Activated T-helper 2 cell treated with anti-CD3 and anti-CD28 coated beads, Interferon-gamma antibody, Interleukin-2, Interleukin-4, amounts not matched to agents 10 μg/mL and 5 μg/mL and 100 μg/mL, durations not matched to agents 14 hours and 24 hours and 36 hours (primary cell): ENCODE data around the gene TPP1. TPM values are rescaled to one million over a fixed set of nuclear protein-coding genes. Genes with fewer than 3 reads are reported as not detected.

Experiments used
- DNase-seq: peaks from one replicate; pipeline ENCODE4 v3.0.0; 2021; ENCODE audit warnings: low spot score
- H3K27ac Mint-ChIP-seq: one replicate; pipeline ENCODE4 v1.8.0; 2021; ENCODE audit warnings: mixed read lengths
- H3K27me3 Mint-ChIP-seq: one replicate; pipeline ENCODE4 v1.8.0; 2021; ENCODE audit warnings: low read depth, mixed read lengths
- H3K36me3 Mint-ChIP-seq: one replicate; pipeline ENCODE4 v1.8.0; 2021; ENCODE audit warnings: low read depth, mixed read lengths
- H3K4me1 Mint-ChIP-seq: one replicate; pipeline ENCODE4 v1.8.0; 2021; ENCODE audit warnings: low read depth, mixed read lengths
- H3K4me3 Mint-ChIP-seq: one replicate; pipeline ENCODE4 v1.8.0; 2021; ENCODE audit warnings: low read depth, mild to moderate bottlenecking, moderate library complexity, mixed read lengths
- H3K9me3 Mint-ChIP-seq: one replicate; pipeline ENCODE4 v1.8.0; 2021; ENCODE audit warnings: mixed read lengths
- intact Hi-C: fragments of 100-400 bp; cut with micrococcal nuclease; formaldehyde crosslinking; loops from one replicate; pipeline ENCODE4 v1.15.1; 2023
- total RNA-seq: library from RNA; stranded (reverse); gene quantifications from 2 replicates; pipeline ENCODE4 v1.2.3, GENCODE V29; 2022

Gene TPP1
- total RNA-seq, 1 donor from 2014 or later = 39.1 TPM

DNA sequence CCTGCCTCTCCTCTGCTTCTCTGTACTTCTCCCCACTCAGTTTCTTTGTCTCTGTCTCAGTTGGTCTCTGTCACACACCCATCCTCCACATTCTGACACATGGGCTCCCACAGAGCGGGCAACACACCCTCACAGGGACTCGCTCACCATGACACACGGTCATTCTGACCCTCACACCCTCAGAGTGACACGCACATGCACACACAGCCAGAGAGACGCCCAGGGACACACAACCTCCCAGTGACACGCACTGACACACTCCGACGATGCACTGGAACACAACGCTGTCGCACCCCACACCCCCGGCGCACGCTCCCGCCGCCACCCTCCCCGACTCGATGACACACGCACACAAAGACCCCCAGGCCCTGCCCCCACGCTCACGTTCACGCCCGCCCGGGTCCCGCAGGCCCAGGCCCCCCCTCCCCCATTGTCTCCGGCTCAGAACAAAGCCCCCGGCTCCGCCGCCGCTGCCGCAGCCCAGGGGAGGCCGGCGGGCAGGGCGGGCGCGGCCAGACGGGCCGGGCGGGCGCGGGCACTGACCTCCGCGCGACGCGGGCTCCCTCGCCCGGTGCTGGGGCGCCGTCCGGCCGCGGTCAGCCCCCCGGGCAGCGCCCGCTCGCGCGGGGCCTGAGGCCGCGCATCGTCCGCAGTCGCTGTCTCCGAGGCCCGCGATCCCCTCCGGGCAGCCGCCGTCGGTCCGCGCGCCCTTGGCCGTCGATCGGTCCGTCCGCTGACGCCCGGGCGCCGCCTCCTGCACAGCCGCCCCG, 36.0 kb upstream of the TPP1 start:
- Mint-ChIP-seq H3K36me3 (peaks cover 3% of the 10 kb centered on the region), H3K4me3 (no peak overlapping the region), H3K4me1 (peaks cover 3% of the 10 kb centered on the region), H3K27ac (no peak overlapping the region), H3K9me3 (no peaks in the 10 kb centered on the region), H3K27me3 (peaks cover 16% of the 10 kb centered on the region)
- DNase-seq = no peak
- intact Hi-C loops = no loop called here

DNA sequence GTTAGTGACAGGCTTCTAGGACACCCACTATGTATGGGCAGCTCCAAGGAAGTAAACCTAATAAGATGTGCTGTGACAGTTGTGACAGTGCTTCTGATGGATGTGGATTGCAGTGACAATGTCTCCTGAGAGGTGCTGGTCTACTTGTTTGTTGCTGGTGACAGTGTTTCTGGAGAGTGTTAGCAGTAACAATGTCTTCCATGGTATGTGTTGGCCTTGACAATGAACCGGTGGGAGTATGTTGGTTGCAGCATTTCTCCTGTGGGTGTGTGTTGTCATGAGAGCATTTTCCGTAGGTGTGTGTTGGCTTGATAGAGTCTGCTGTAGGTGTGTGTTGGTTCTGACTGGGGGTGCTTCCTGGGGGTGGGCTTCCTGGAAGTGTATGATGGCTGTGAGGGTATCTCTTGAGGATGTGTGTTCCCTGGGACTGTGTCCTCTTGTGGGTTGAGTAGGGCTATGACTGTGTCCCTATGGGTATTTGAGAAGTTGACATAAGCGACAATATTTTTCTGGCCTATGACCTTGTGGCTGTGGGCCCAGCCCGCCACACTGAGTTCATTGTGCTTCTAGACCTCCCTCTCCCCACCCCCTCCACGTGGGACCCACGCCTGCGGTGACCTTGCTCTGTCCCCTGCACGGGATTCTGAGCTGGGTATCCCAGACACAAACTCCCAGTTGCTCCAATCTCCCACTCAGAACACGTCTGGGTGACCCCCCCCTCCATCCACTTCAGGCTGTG, 35.2 kb upstream of the TPP1 start:
- no peaks in the 10 kb centered on the region for H3K9me3 Mint-ChIP-seq
- intact Hi-C loops = no loop called here
- peaks cover 16% of the 10 kb centered on the region for H3K27me3 Mint-ChIP-seq
- no peak overlapping the region for H3K4me3 Mint-ChIP-seq
- no peak for DNase-seq
- peaks cover 3% of the 10 kb centered on the region for H3K36me3 Mint-ChIP-seq
- no peak overlapping the region for H3K27ac Mint-ChIP-seq
- H3K4me1 Mint-ChIP-seq = peaks cover 3% of the 10 kb centered on the region

DNA sequence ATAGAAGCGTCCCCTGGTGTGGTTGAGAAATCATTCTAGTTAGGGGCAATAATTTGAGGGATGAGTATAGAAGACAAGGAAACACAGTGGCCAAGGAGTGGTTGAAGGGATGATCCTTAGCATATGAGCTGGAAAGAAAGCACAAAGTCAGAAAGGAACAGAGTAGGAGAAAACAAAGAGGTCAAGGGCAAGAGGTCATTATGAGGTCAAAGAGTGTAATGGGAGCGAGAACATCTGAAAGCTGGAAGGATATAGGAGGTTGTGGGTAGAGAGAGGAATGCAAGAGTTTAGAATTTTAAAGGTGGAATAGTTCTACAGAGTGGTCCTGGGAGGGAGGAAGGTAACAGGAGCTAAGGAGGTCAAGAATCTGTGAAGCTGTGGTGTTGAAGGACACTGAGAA, 34.4 kb upstream of the TPP1 start:
- Mint-ChIP-seq H3K9me3 (no peaks in the 10 kb centered on the region), H3K36me3 (peaks cover 3% of the 10 kb centered on the region), H3K4me3 (no peak overlapping the region), H3K4me1 (peaks cover 3% of the 10 kb centered on the region), H3K27ac (no peak overlapping the region), H3K27me3 (peaks cover 16% of the 10 kb centered on the region)
- no peak for DNase-seq
- intact Hi-C loops = loop anchor here (2.0 kb wide), 1 partner anchor 13 kb away; no protein-coding TSS in a partner anchor

DNA sequence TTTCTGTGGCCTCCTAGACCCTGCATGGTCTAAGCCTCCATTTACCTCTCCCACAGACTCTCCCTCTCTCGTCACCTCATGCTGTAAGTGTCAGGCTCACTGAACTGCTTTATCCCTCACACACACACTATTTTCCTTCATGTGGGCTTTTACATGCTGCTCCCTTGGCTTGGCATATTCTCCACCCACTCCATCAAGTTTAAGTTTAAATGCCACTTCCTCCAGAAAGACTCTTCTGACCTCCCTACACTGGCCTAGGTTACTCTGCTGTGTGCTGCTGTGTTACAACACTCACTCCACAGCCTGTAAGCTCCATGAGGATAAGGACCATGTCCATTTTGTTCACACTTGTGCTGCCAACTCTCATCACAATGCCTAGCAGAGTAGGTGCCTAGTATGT, 33.9 kb upstream of the TPP1 start:
- intact Hi-C loops = loop anchor here (2.0 kb wide), 1 partner anchor 14 kb away; no protein-coding TSS in a partner anchor
- peaks cover 16% of the 10 kb centered on the region for H3K27me3 Mint-ChIP-seq
- no peak overlapping the region for H3K27ac Mint-ChIP-seq
- H3K9me3 Mint-ChIP-seq = no peaks in the 10 kb centered on the region
- H3K4me3 Mint-ChIP-seq = no peak overlapping the region
- peaks cover 3% of the 10 kb centered on the region for H3K36me3 Mint-ChIP-seq
- DNase-seq = no peak
- peaks cover 3% of the 10 kb centered on the region for H3K4me1 Mint-ChIP-seq

DNA sequence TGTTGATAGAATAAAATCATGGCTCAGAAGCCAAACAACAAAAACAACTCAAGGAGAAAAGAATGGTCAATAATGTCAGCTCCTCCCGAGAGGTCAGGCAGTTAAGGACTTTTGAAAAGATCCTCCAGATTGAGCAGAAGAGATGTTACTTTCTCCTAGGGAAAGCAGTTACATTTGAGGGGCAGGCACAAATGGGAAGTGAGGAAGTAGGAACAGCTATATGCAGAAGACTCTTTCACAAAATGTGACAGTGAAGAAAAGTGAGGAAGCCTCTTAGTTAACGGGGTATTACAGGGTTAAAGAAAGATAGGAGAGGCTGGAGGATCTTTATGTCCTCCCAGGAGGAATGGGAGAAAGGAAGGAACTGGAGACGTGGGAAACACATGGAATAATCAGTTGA, 33.0 kb upstream of the TPP1 start:
- intact Hi-C loops = loop anchor here (2.0 kb wide), 1 partner anchor 15 kb away; no protein-coding TSS in a partner anchor
- DNase-seq = no peak
- H3K27me3 Mint-ChIP-seq = peaks cover 13% of the 10 kb centered on the region
- H3K4me1 Mint-ChIP-seq = peaks cover 3% of the 10 kb centered on the region
- no peaks in the 10 kb centered on the region for H3K9me3 Mint-ChIP-seq
- H3K4me3 Mint-ChIP-seq = no peak overlapping the region
- peaks cover 3% of the 10 kb centered on the region for H3K36me3 Mint-ChIP-seq
- no peak overlapping the region for H3K27ac Mint-ChIP-seq

DNA sequence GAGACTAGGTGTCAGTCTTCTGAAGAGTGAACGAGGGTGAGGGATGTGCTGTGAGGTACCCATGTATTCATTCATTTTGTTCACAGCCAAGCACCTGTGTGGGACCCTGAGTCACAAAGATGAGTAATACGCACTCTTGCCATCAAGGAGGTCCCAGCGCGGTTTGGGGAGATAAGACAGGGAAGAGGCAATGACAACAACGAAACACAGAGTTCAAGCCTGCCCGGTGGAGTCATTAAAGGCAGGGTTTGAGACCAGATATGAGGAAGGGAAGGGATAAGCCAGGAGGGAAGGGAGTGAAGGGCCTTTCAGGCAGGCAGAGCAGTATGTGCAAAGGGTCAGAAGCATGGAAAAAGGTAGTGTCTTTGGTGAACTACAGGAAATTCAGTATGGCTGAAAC, 31.8 kb upstream of the TPP1 start:
- peaks cover 1% of the 10 kb centered on the region for H3K4me1 Mint-ChIP-seq
- intact Hi-C loops = no loop called here
- H3K9me3 Mint-ChIP-seq = no peaks in the 10 kb centered on the region
- H3K4me3 Mint-ChIP-seq = no peak overlapping the region
- no peaks in the 10 kb centered on the region for H3K36me3 Mint-ChIP-seq
- peaks cover 1% of the 10 kb centered on the region for H3K27me3 Mint-ChIP-seq
- H3K27ac Mint-ChIP-seq = no peak overlapping the region
- no peak for DNase-seq

DNA sequence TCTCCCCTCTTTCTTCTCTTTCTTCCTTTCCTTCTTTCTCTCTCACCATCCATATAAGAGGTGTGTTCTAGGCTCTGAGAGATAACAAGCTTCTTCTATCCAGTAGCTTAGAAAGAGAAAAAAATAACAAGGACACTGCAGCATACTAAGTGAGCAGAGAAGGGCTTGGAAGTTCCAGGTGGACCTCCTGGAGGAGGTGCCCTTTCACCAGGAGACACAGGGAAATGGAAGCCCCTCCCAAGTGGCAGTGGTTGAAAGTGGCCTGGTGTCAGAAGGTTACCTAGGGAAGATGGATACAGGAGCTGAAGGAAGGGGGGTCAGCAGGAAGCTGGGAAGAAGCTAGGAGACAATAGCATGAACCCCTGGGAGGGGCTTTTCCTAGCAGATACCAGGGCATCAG, 30.9 kb upstream of the TPP1 start:
- intact Hi-C loops = no loop called here
- no peaks in the 10 kb centered on the region for H3K27me3 Mint-ChIP-seq

DNA sequence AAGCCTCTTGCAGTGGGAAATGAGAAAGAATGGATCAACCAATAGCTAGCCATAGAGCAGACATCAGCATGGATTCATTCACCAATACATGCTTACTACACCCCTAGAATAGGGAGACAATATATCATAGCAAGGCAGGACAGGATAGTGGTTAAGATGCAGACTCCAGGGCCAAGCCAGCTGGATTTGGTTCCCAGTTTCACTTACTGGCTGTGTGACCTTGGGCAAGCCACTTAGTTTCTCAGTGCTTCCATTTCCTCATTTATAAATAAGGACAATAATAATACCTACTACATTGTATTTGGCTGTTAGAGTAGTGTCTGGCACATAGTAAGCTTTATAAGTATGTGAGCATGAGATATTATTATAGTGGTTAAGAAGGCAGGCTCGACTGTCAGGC, 29.3 kb upstream of the TPP1 start:
- intact Hi-C loops = no loop called here
- no peak for DNase-seq
- Mint-ChIP-seq H3K9me3 (no peaks in the 10 kb centered on the region), H3K4me1 (peaks cover 3% of the 10 kb centered on the region), H3K36me3 (no peaks in the 10 kb centered on the region), H3K27me3 (no peaks in the 10 kb centered on the region), H3K4me3 (no peak overlapping the region), H3K27ac (no peak overlapping the region)

More for the DNA sequence above, 30.9 kb upstream of the TPP1 start:
- Mint-ChIP-seq H3K36me3 (no peaks in the 10 kb centered on the region), H3K27ac (no peak overlapping the region), H3K4me1 (peaks cover 3% of the 10 kb centered on the region), H3K9me3 (no peaks in the 10 kb centered on the region), H3K4me3 (no peak overlapping the region)
- no peak for DNase-seq

DNA sequence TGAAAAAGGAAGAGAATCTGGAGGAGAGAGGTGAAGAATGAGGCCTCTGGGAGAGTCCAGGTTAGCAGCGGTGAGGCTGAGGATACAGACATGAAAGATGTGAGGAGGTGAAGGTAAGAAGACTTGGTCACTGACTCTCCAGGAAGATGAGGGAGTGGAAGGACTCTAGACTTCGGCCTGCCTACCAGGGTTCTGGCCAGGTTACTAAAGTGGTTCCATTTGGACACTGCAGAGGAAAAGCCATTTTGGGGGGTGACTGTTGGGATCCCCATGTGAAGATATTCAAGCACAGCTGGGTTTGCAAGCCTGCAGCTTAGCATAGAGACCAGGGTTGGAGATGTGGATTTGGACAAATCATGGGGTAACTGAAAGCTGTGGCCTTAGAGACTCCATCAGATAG, 28.6 kb upstream of the TPP1 start:
- no peaks in the 10 kb centered on the region for H3K9me3 Mint-ChIP-seq
- DNase-seq = no peak
- intact Hi-C loops = no loop called here
- no peaks in the 10 kb centered on the region for H3K27me3 Mint-ChIP-seq
- H3K36me3 Mint-ChIP-seq = no peaks in the 10 kb centered on the region
- H3K4me3 Mint-ChIP-seq = no peak overlapping the region
- peaks cover 3% of the 10 kb centered on the region for H3K4me1 Mint-ChIP-seq
- H3K27ac Mint-ChIP-seq = no peak overlapping the region

DNA sequence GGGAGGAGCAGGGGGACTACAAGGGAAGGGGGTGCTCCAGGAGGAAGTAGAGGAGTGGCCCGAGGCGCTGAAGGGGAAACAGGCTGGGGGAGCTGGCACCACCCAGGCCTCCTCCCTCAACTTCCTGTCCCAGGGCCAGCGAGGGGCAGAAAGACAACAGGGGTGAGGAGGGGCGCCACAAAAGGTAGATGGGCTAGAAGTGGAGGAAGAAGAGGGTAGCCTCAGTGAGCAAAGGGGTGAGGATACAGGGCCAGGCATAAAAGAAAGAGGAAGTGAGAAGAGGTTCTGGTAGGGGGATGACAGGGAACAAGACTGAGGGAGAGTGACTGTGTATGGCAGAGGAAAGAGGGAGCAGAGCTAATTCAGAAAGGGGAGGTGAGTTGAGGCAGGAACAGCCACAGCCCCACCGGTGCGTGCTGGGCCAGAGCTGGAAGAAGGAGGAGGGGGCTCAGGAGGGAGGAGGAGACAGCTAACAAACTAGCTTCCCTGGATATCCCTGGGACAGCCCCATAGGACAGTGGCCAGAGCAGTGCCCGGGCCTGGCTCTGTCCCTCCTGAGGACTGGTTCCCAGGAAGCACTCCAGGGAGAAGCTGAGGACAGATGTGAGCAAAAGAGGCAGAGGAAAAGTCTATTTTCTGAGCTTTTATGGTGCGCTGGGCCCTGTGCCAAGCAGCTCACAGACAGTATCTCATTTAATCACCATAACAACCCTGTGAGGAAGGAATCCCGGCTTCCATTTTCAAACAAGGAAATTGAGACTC, 27.9 kb upstream of the TPP1 start:
- H3K27ac Mint-ChIP-seq = no peak overlapping the region
- no peaks in the 10 kb centered on the region for H3K9me3 Mint-ChIP-seq
- no peak overlapping the region for H3K4me3 Mint-ChIP-seq
- intact Hi-C loops = no loop called here
- H3K4me1 Mint-ChIP-seq = peaks cover 3% of the 10 kb centered on the region
- no peaks in the 10 kb centered on the region for H3K27me3 Mint-ChIP-seq
- no peaks in the 10 kb centered on the region for H3K36me3 Mint-ChIP-seq
- DNase-seq = no peak

DNA sequence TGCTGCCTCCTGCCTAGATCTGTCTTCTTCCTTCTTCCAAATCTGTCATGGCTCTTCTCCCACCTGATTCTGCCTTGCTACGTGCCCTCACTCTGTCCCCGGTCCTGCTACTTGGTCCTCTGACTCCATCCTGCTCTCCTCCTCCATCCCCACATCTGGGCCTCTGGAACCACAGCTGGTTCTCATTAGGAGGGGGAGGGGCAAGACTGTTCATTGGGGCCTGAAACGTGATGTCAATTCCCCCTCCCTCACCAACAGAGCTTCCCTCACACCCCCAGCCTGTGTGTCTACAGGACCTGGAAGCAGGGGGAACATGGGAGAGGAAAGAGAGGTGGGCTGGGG, 27.3 kb upstream of the TPP1 start:
- H3K27me3 Mint-ChIP-seq = no peaks in the 10 kb centered on the region
- H3K27ac Mint-ChIP-seq = no peak overlapping the region
- intact Hi-C loops = no loop called here
- H3K4me3 Mint-ChIP-seq = no peak overlapping the region
- H3K4me1 Mint-ChIP-seq = peaks cover 3% of the 10 kb centered on the region
- H3K9me3 Mint-ChIP-seq = no peaks in the 10 kb centered on the region
- no peak for DNase-seq
- H3K36me3 Mint-ChIP-seq = no peaks in the 10 kb centered on the region

DNA sequence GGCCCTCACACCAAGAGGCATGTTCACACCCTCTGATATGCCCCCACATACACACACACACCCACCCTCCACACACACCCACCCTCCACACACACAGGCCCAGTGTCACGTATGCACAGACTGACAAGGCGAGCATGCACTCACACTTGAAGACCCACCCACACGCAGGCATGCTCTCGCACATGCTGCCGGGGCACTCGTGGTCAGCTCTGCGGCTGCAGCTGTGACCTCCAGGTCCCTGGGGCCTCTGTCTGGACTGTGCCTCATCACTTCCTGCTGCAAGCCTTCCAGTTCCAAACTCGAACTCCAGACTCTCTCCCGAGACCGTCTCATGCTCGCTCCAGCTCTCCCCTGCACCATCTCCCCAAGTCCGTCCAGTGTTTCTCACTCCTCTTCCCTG, 26.8 kb upstream of the TPP1 start:
- Mint-ChIP-seq H3K4me3 (no peak overlapping the region), H3K27ac (no peak overlapping the region), H3K36me3 (no peaks in the 10 kb centered on the region), H3K4me1 (peaks cover 3% of the 10 kb centered on the region), H3K9me3 (no peaks in the 10 kb centered on the region), H3K27me3 (no peaks in the 10 kb centered on the region)
- intact Hi-C loops = no loop called here
- DNase-seq = no peak

DNA sequence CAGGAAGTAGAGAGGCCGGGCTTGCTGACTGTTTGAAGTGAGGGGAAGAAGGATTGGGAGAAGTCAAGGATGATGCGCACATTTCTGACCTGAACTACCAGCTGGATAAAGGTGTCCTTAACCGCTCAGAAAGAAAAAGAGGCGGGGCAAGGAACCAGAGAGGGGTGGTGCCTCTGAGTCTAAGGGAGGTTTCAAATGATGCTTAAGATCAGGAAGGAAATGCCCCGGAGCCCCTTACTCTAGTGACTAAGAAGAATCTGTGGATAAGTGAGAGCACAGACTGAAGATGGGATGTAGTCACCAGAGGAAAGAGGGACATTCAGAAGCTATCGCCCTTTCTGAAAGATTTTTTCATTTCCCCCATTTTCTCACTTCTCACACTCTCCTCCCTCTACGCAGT, 23.7 kb upstream of the TPP1 start:
- no peak for DNase-seq
- Mint-ChIP-seq H3K9me3 (no peaks in the 10 kb centered on the region), H3K27me3 (no peaks in the 10 kb centered on the region), H3K4me1 (peaks cover 10% of the 10 kb centered on the region), H3K27ac (no peak overlapping the region), H3K36me3 (no peaks in the 10 kb centered on the region), H3K4me3 (no peak overlapping the region)
- intact Hi-C loops = no loop called here
